ENCODE measurements around the gene CDKN1C.
A peak's percentile ranks its signal among the peaks of the same experiment; 100 is the strongest.

The CDKN1C gene

DNA sequence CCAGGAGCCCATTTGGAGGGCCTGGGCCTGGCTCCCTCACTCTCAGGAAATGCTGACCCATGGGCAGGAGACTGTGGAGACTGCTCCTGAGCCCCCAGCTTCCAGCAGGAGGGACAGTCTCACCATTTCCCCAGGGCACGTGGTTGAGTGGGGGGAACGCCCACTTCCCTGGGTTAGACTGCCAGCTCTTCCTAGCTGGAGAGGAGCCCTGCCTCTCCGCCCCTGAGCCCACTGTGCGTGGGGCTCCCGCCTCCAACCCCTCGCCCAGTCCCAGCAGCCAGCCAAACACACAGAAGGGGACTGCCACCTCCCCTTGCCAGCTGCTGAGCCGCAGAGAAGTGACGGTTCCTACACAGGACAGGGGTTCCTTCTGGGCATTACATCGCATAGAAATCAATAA, 37.1 kb downstream of the CDKN1C start:
- no peak for FAIRE-seq
- DNase-seq (ENCODE audit: low spot score): no peak

DNA sequence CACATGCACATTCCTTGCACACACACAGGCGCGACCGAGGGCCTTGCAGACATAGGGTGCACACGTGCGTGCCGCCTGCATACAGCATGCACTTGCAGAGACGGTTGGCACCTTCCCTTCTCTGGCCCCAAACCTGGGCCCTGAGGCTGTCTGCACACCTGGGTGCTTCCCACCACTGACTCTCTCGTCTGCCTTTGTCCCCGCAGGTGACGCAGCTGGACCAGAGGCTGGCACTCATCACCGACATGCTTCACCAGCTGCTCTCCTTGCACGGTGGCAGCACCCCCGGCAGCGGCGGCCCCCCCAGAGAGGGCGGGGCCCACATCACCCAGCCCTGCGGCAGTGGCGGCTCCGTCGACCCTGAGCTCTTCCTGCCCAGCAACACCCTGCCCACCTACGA, 38.0 kb downstream of the CDKN1C start:
- no peak for FAIRE-seq

DNA sequence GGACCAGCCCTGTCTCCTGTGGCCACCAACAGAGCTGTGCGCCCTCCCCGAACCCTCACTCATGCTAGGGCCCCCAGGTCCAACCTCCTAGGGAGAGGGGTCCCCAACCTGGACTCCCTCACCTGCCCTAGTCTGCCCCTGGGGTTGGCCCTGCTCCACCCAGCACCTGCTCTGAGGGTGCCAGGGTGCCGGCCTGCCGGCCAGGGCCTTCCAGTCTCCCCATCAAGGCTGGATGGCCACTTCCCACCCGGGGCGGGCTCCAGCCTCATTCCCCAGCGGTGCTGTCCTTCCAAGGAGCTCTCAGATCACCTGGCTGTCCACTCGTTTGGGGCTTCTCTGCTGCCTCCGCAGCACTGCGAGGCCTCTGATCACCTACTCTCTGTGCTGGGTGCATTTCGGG, 39.1 kb downstream of the CDKN1C start:
- no peak for DNase-seq (ENCODE audit: low spot score)
- no peak for FAIRE-seq

More for the DNA sequence above, 38.0 kb downstream of the CDKN1C start:
- DNase-seq (ENCODE audit: low spot score): no peak

DNA sequence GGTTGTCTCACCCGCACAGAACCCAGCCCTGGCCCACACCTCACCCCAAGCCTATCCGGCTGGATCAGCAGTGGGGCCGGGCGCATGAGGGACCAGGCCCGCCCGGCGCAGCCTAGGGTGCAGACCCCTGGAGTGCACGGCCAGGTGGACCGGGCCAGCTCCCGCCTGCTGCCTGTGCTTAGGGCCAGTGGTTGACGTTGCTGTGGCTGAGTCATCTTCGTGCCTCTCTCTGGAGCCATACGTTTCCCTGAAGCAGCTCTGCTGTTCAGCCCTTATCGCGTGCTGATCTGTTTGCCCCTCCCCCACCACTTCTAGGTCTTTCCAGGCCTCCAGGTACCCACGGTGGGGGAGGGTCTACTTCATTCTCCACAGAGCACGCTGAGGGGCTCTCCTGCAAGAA, 39.5 kb downstream of the CDKN1C start:
- FAIRE-seq (no peak), DNase-seq (ENCODE audit: low spot score) (no peak)

DNA sequence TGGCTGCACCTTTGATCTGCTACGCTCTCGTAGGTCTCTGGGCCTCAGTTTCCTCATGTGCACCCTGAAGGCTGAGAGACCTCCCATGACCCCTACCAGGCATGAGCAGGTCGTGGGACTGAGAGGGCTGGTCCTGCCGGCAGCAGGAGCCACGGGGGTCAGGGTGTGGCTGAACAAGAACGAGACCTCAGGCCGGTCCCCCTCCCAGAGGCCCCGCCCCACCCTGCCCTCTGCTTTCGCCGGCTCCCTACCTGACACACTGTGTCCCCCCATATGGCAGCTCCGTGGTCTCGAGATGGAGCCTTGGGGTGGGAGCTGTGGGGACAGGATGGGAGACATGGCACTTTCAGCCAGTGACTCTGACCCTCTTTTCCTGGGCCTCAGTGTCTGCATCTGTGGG, 40.6 kb downstream of the CDKN1C start:
- DNase-seq (ENCODE audit: low spot score) (no peak), FAIRE-seq (no peak)

DNA sequence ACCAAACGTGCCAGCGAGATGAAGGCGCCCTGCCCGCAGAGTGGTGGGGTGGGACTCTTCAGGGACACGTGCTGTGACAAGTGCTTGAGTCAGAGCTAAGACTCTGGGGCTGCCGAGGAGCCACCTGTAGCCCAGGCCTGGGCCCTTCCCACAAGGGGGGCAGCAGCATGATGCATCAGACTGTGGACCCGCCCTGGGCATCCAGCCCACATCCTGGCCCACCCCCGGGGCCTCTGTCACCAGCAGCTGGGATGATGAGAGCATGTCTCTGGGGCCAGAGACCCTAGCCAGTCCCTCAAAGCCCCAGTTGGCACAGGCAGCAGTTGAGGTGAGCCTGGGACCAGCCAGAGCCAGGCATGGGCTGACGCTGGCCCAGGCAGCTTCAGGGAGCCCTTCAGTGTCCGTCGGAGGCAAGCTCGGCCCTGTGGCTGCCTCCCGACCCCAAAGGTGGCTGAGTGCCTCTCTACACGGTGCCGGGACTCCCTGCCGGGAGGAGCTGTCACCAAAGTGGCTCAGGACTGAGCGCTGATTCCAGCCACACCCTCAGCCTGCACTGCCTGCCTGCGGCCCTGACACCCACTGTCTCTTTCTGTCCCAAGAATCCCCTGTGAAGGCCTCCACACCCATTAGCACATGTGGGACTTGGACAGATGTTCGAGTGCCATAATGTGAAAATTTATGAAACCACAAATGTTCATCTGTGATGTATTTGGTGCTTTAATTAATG, 41.3 kb downstream of the CDKN1C start:
- DNase-seq (ENCODE audit: low spot score) (peak; percentile 37), FAIRE-seq (no peak)

DNA sequence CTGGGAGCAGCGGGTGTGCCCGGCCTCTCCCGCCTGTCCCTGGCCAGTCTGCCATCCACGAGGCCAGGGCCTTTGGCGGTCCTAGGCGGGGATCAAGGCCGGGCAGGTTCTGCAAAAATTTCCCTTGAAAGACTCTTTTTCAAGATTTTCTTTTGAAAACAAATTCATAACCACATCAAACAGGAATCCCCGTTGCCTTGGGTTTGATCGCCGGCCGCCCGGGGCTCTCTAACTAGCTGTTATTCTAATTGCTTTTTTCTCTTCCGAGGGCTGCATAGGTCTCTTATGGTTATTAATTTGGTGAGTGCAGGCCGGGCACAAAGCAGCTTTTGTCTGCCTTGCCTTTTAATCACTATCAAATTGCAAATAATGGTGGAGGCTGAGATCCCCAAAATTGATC, 42.0 kb downstream of the CDKN1C start:
- FAIRE-seq (no peak), DNase-seq (ENCODE audit: low spot score) (no peak)

DNA sequence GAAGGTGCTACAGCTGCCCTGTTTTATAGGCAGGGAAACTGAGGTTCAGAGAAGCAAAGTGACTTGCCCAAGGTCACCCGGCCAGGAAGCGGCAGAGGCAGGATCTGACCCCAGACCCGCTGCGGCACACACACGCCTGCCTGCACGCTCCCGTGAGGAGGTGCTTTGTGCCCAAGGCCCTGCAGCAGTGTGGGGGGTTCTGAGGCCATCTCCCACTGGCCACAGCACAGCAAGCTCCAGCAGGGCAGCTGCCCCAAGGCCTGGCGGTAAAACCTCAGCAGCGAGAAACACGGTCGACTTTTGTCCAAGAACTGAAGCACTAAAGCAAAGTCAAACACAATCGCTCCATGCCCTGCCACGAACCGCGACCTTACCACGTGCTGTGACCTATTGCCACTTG, 42.7 kb downstream of the CDKN1C start:
- DNase-seq (ENCODE audit: low spot score) (no peak), FAIRE-seq (no peak)

DNA sequence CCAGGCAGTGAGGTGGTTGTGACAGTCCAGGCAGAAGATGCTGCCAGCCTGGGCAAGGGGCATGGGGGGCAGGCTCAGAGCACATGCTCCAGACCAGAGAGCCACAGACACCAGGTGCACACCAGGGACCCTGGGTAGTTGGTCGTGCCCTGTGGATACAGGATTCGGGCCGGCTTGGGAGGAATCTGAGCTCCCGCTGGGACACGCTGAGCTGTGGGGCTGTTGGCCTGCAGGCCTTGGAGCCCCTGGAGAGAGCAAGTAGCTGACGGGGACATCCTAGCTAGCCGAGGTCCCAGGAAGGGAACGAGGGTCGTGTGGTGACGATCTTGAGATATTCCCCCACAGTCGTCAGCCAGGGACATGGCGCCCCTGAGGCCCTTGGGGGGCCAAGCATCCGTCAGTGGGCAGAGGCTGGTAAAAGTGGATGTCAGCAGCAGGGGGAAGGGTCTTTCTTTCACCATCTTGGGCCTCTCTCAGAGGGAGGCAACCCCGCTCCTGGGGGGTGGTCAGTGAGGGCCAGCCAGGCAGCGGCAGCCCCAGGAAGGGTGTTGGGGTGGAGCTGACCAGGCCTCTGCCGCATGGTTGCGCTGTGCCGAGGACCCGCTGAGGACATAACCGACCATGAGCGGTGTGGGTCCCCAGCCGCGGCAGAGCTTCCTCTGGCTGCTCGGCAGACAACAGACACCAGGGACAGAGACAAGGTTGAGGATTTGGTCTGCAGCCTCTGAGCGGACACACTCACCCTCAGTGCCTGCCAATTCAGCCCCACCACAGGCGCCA, 44.0 kb downstream of the CDKN1C start:
- FAIRE-seq (no peak), DNase-seq (ENCODE audit: low spot score) (no peak)

DNA sequence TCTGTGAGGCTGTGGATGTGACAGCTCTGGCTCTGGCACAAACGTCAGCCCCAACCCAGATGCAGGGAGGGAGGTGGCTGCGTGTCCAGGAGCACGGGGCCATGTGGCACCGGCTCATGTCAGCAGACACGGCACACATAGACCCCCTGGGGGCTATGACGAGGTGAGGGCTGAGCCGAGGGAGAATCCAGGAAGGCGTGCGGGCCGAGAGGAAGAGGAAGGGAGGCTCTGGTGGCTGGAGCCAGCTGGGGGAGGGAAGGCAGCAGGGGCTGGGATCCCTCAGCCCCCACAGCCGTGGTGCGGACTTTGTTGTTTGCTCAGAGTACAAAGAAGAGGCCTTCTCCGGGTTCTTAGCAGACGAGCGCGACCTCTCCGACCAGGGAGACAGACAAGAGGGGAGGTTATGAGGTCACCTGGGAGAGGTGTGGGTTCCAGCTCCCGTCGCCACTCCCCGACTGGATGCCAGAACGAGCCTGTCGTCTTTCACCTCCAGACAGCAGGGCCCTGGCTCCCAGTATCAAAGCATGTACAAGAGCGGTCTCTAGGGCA, 46.1 kb downstream of the CDKN1C start:
- FAIRE-seq: no peak
- no peak for DNase-seq (ENCODE audit: low spot score)

DNA sequence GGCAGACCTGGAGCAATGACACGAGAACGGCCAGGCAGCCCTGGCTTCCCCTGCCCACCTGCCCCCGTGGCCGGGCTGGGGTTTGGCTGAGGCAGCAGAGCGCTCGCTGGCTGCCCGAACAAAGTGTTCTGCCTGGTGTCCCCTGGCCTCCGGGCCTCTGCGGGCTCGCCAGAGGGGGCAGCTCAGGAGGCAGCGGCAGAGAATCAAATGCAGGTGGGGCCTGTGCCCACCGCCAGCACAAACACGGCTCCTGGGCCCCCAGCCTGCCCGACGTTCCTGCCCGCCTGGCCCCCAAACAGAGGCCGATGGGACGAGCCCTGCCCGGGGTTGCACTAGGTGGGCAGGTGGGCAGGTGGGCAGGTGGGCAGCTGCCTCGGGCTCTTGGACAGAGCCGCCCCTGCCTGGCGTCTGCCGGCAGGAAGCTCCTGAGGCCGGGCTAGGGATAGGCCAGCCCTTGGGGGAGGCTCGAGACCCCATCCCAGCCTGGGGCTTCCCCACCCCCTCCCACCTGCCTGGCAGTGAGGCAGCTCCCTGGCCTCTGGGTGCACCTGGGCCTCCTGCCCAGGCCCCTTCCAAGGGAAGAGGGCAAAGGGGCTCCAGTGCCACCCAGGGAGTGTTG, 46.8 kb downstream of the CDKN1C start:
- FAIRE-seq (no peak), DNase-seq (ENCODE audit: low spot score) (no peak)

DNA sequence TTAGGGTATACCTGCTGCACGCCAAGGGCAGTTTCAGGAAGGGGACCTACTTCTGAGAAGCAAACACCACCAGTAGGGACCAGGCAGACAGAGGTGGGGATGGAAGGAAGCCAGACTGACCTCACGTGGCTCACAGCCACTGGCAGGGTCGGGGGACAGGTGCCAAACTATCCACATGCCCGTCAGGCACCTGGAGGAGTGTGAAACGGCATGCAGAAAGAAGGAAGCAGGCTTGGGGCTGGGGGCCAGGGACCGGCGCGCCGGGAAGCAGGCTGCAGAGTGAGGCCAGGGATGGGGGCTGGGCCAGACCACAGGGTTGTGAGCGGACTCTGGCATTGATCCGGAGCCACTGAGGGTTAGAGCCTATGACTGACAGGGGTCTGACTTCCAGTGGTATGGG, 47.5 kb downstream of the CDKN1C start:
- FAIRE-seq: no peak
- no peak for DNase-seq (ENCODE audit: low spot score)

DNA sequence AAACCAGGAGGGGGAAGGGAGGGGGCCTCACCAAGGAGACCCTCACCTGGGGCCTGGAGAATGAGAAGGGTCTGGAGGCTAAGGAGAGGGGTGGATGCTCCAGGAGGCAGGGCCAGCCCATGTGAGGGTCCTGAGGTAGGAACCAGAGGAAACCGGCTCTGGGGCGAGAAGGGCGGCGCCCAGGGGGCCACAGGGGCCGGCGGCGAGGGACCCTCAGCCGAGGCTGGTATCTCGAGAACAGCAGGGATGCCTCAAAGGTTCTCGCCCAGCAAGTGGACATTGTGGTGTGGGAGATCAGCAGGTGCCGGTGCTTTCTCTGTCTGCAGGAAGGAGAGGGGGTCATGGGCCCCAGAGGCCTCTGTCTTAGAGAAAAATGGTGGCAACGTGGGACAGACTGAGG, 47.9 kb downstream of the CDKN1C start:
- no peak for DNase-seq (ENCODE audit: low spot score)
- no peak for FAIRE-seq

DNA sequence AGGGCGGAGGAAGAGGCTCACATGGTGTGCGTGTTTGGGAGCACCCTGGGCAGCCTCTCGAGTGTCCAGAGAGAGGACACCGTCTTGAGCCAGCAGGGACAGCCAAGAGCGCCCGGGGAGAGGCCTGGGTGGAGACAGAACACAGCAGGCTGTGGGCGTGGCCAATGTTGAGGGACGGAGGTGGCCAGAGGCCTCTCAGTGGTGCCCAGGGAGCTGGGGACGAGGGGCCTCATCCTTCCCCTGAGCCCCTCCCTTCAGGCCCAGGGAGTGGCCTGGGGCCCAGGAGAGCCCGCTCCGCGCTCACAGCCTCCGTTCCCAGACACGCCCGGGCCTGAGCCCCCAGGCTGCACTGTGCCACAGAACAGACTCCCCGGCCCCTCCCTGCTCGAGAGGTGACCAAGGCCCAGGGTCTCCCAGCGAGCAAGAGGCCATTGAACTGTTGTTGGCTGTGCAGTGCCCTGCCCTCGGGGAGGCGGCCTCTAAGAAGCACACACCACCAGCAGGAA, 48.4 kb downstream of the CDKN1C start:
- FAIRE-seq (no peak), DNase-seq (ENCODE audit: low spot score) (no peak)

DNA sequence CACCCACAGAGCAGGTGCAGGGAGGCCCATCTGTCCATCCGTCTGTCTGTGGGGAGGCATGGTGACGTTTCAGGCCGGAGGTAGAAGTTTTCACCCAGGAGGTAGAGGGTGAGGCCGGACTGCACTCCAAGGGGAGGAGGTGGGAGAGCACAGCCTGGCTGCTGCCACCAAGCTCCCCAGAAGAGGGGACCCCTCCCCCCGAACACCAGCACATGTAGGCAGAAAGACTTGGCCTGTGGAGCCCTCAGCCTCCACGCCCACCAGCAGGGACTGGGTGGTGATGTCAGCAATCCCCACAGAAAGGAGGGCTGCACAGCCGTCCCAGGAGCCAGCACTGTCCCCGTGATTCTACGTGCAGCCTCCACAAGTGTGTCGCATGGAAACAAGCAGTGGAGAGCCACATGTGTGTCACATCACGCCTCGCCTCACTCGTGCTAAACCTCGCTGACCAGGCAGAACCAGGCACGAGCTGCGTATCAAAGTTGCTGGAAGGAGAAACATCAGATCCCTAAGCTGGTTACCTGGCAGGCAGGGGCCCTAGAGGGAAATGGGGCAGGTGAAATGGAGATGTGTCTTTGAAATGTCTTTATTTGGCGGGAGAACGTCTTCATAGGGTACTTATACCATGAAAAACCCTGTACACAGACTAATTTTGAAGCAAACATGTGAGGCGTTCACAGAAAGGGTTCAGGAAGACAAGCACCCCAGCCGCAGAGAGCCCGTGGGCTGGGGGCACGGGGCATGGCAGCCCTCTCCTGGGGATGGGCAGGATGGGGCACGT, 49.1 kb downstream of the CDKN1C start:
- FAIRE-seq: no peak
- no peak for DNase-seq (ENCODE audit: low spot score)

DNA sequence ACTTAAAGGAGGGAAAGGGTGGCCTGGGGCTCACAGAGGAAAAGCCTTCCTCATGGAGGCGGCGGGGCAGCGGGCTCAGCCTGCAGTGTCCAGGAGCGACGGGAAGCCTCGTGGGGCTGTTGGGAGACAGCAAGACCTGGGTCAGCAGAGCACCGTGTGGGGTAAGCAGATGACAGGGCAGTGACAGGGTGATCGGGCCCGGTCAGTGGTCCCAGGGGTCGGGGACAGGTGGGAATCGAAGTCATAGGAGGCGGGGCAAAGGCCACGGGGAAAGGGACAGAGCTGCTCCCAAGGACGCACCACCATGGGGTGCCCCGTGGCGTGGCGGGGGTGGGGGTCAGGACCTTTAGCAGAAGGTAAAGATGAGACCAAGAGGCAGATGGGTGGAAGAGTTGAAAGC, 49.8 kb downstream of the CDKN1C start:
- FAIRE-seq (no peak), DNase-seq (ENCODE audit: low spot score) (no peak)

DNA sequence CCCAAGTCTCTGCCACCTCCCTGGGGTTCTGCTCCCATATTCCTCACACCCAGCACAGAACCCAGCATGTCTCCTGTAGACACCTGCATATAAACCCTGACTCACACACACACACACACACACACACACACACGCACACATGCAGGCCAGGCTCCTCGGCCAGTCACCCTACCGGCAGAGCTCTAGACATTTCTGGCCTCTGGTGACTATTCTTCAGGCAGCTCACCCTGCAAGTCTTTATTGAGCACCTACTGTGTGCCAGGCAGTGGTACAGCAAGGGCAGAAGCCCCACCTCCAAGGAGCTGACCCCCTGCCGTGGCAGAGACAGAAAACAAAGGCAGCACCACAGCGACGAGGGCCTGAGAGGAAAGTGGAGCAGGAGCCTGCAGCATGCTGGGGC, 50.3 kb downstream of the CDKN1C start:
- FAIRE-seq (no peak), DNase-seq (ENCODE audit: low spot score) (peak; percentile 49)

DNA sequence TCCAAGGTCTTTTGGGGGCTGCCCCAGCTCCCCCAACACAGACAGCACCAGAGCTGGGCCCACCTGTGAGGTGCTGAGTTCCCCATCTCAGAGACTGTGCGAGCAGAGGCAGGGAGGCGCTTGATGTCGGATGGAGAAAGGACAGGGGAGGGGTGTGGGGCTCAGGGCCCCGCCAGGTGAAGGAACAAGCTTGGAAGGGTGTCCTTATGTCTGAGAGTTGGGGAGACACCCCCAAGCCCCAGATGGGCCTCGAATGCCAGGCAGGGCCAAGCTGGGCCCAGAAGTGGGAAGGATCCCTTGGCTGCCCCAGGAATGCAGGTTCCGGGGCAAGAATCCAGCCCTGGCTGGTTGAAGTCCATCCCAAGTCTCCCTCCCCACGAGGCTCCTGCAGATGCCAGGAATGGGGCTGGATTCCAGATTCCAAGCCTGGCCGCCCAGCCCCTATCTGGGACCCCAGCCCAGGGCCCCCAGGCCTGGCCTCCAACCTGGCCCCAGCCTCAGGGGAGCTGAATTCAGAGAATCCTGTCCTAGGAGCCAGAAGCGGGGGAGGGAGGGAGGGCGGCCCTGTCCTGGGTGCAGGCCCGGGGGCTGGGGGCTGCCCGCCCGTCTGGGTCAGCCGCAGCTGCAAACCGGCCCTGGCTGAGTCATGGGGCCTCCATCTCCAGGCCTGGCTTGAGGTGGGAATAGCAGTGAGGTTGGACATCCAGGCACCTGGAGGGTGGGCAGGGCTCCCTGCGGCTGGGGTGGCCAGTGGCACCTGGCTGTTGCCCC, 50.9 kb downstream of the CDKN1C start:
- FAIRE-seq: no peak
- DNase-seq (ENCODE audit: low spot score): peak; percentile 38

DNA sequence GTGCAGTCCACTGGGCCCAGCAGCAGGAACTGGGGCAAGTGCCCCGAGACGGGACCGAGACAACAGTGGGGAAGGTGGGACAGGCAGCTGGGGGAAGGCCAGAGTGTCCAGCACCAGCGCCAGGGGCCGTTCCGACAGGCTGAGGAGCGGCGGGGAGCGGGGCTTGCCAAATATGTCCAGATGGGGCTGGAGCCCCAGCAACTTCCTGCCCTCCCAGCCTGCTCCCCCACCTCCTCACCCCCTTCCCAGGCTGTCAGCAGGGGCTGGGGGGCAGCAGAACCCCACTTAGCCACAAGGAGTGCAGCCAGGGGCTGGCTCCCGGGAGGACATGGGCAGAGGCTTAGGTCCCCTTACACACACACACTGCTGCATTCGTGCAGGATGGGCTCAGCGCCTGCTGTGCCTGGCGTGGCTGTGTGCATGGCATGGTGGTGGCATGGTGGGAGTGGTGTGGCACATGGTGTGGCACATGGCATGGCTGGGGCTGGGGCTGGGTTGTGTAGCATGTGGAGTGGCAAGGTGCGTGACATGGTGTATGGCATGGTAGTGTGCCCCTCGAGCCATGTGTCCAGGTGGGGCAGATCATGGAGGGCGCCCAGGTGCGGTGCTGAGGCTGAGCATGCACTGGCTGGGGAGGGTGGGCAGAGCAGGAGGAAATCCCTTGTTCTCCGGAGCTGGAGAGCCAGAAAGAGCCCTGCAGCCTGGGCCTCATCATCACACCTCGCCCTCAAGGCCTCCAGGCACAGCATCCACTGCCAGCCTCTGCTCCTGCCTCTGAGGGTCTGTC, 51.7 kb downstream of the CDKN1C start:
- FAIRE-seq (no peak), DNase-seq (ENCODE audit: low spot score) (no peak)
